HEK293 (cell line): Measurements from ENCODE around the gene FAM168A.

ENCODE experiments used
- CTCF ChIA-PET: fragments of 350-600 bp; formaldehyde crosslinking; extraction: SDS; loops from one replicate; lab custom pipeline; 2021; ENCODE audit warnings: antibody characterized with exemption; lab: Yijun Ruan, JAX
- POLR2A ChIA-PET: fragments of 300-600 bp; formaldehyde crosslinking; extraction: SDS; loops from one replicate; lab custom pipeline; 2020; ENCODE audit warnings: antibody characterized with exemption, inconsistent platforms; lab: Yijun Ruan, JAX
- H3K27ac ChIP-seq: fragments of 200-500 bp; sonication (Bioruptor generic); 2 replicates; pipeline ENCODE4 v1.5.1; 2014; ENCODE audit warnings: low read depth, low read length, control low read depth, inconsistent platforms; ENCODE audit errors: extremely low read depth
- H3K36me3 ChIP-seq, 2 experiments: fragments of 200-500 bp in 1 of 2; sonication (Bioruptor generic) in 1 of 2; 1 replicate in 1 of 2; 2 replicates in 1 of 2; pipeline ENCODE4 v1.5.1; 2014 to 2017; ENCODE audit warnings: inconsistent platforms in 2 of 2, low read length in 2 of 2; ENCODE audit not compliant: control insufficient read depth in 2 of 2, insufficient read depth in 1 of 2
- H3K4me1 ChIP-seq: fragments of 200-500 bp; sonication (Bioruptor generic); 2 replicates; pipeline ENCODE4 v1.5.1; 2014; ENCODE audit warnings: mild to moderate bottlenecking, low read length, inconsistent platforms; ENCODE audit not compliant: control insufficient read depth, insufficient read depth
- H3K4me3 ChIP-seq: 2 replicates; pipeline ENCODE4 v1.5.1; 2011; ENCODE audit warnings: low read depth, mild to moderate bottlenecking, control low read depth, low read length, moderate library complexity
- H3K9me3 ChIP-seq: fragments of 200-500 bp; sonication (Bioruptor generic); 2 replicates; pipeline ENCODE4 v1.5.1; 2014; ENCODE audit warnings: low read depth, low read length, inconsistent platforms; ENCODE audit not compliant: control insufficient read depth, insufficient read depth
- GLIS2 ChIP-seq: fragments of 450-650 bp; formaldehyde crosslinking; IDR thresholded peaks from 2 replicates; pipeline ENCODE4 v1.5.1; 2016; ENCODE audit warnings: missing biosample characterization, missing genetic modification characterization
- KLF1 ChIP-seq: fragments of 450-650 bp; formaldehyde crosslinking; IDR thresholded peaks from 2 replicates; pipeline ENCODE4 v1.5.1; 2016; ENCODE audit warnings: missing biosample characterization, missing genetic modification characterization
- KLF10 ChIP-seq: fragments of 450-650 bp; IDR thresholded peaks from 2 replicates; pipeline ENCODE4 v1.5.1; 2018; ENCODE audit warnings: missing biosample characterization, mild to moderate bottlenecking, missing genetic modification characterization
- KLF9 ChIP-seq: fragments of 450-650 bp; formaldehyde crosslinking; IDR thresholded peaks from 2 replicates; pipeline ENCODE4 v1.5.1; 2016; ENCODE audit warnings: missing biosample characterization, missing genetic modification characterization, low read depth
- REPIN1 ChIP-seq: fragments of 450-650 bp; formaldehyde crosslinking; IDR thresholded peaks from 2 replicates; pipeline ENCODE4 v1.5.1; 2017; ENCODE audit warnings: missing biosample characterization, missing genetic modification characterization, low read depth
- SP2 ChIP-seq: fragments of 450-650 bp; formaldehyde crosslinking; IDR thresholded peaks from 2 replicates; pipeline ENCODE4 v1.5.1; 2016; ENCODE audit warnings: missing biosample characterization, missing genetic modification characterization
- YY1 ChIP-seq: fragments of 450-650 bp; formaldehyde crosslinking; IDR thresholded peaks from 2 replicates; pipeline ENCODE4 v1.5.1; 2018; ENCODE audit warnings: missing biosample characterization, missing genetic modification characterization
- ZBTB48 ChIP-seq: fragments of 450-650 bp; formaldehyde crosslinking; IDR thresholded peaks from 2 replicates; pipeline ENCODE4 v1.5.1; 2016; ENCODE audit warnings: missing biosample characterization, missing genetic modification characterization
- ZFHX2 ChIP-seq: fragments of 450-650 bp; formaldehyde crosslinking; conservative IDR thresholded peaks from 2 replicates; pipeline ENCODE4 v1.5.1; 2016; ENCODE audit warnings: missing biosample characterization, missing genetic modification characterization
- ZIC2 ChIP-seq: fragments of 450-650 bp; formaldehyde crosslinking; IDR thresholded peaks from 2 replicates; pipeline ENCODE4 v1.5.1; 2016; ENCODE audit warnings: missing biosample characterization, missing genetic modification characterization
- ZNF146 ChIP-seq: fragments of 450-650 bp; formaldehyde crosslinking; IDR thresholded peaks from 2 replicates; pipeline ENCODE4 v1.5.1; 2016; ENCODE audit warnings: missing biosample characterization, missing genetic modification characterization
- ZNF174 ChIP-seq: fragments of 450-650 bp; formaldehyde crosslinking; IDR thresholded peaks from 2 replicates; pipeline ENCODE4 v1.5.0; 2017; ENCODE audit warnings: missing biosample characterization, mild to moderate bottlenecking, missing genetic modification characterization
- ZNF416 ChIP-seq: fragments of 450-650 bp; formaldehyde crosslinking; IDR thresholded peaks from 2 replicates; pipeline ENCODE4 v1.5.1; 2016; ENCODE audit warnings: missing biosample characterization, missing genetic modification characterization
- ZNF677 ChIP-seq: fragments of 450-650 bp; IDR thresholded peaks from 2 replicates; pipeline ENCODE4 v1.5.0; 2018; ENCODE audit warnings: missing biosample characterization, mild to moderate bottlenecking, missing genetic modification characterization, moderate library complexity
- ZNF701 ChIP-seq: fragments of 450-650 bp; formaldehyde crosslinking; IDR thresholded peaks from 2 replicates; pipeline ENCODE4 v1.5.1; 2016; ENCODE audit warnings: missing biosample characterization, missing genetic modification characterization
- ZSCAN30 ChIP-seq: fragments of 450-650 bp; IDR thresholded peaks from 2 replicates; pipeline ENCODE4 v1.5.1; 2018; ENCODE audit warnings: missing biosample characterization, mild to moderate bottlenecking, missing genetic modification characterization, moderate library complexity
- TF ChIP-seq, protein P1 (sequence below): fragments of 450-650 bp; formaldehyde crosslinking; IDR thresholded peaks from 2 replicates; pipeline ENCODE4 v1.5.1; 2016; ENCODE audit warnings: missing biosample characterization, missing genetic modification characterization
- TF ChIP-seq, protein P2 (sequence below): fragments of 450-650 bp; formaldehyde crosslinking; IDR thresholded peaks from 2 replicates; pipeline ENCODE4 v1.5.1; 2016; ENCODE audit warnings: missing biosample characterization, missing genetic modification characterization
- TF ChIP-seq, protein P3 (sequence below): fragments of 450-650 bp; formaldehyde crosslinking; IDR thresholded peaks from 2 replicates; pipeline ENCODE4 v1.5.1; 2017; ENCODE audit warnings: missing biosample characterization, missing genetic modification characterization

FAM168A gene

DNA sequence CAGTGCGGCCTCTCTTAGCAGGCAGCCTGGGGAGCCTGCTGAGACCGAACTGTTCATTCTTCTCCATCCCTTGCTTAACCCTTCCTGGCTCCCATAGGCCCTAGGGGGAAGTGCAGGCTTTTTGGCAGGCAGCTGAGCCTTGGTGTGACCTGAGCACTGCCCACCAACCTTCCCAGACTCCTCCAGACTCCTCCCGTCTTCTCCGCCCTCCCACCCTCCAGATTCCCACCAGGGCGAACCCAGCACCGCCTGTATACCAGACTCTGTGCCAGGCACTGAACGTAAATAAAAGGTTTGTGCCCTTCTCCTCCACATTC lies 213.8 kb downstream of the FAM168A start:
- no peaks in the 10 kb centered on the region for H3K9me3 ChIP-seq
- no peak overlapping the region for H3K4me3 ChIP-seq
- H3K27ac ChIP-seq = no peak overlapping the region
- ChIA-PET POLR2A (no interaction called here), CTCF (interaction anchor here (0.7 to 8.4 kb wide), 4 partner anchors 9 to 131 kb away, joined by 3 to 61 read pairs (median 5); no protein-coding TSS in a partner anchor)
- TF ChIP-seq ZFHX2 (tag by site-specific recombination) = no peak
- TF ChIP-seq KLF10 = no peak
- TF ChIP-seq ZIC2 (tag by site-specific recombination) = peak; percentile 4; the same call in 1 of the 2 replicates
- TF ChIP-seq YY1 = no peak
- no peak for TF ChIP-seq ZNF416
- peak; percentile 24; the same call in 1 of the 2 replicates for TF ChIP-seq KLF1 (tag by site-specific recombination)
- TF ChIP-seq, protein P1, sequence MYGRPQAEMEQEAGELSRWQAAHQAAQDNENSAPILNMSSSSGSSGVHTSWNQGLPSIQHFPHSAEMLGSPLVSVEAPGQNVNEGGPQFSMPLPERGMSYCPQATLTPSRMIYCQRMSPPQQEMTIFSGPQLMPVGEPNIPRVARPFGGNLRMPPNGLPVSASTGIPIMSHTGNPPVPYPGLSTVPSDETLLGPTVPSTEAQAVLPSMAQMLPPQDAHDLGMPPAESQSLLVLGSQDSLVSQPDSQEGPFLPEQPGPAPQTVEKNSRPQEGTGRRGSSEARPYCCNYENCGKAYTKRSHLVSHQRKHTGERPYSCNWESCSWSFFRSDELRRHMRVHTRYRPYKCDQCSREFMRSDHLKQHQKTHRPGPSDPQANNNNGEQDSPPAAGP (tag by site-specific recombination) = no peak
- no peak for TF ChIP-seq ZBTB48 (tag by site-specific recombination)
- TF ChIP-seq SP2 (tag by site-specific recombination) = no peak
- no peak for TF ChIP-seq ZSCAN30 (tag by site-specific recombination)
- H3K36me3 ChIP-seq = peaks cover 0 to 3% of the 10 kb centered on the region in 2 experiments; a peak in 1 of 3 replicates
- peaks cover 11% of the 10 kb centered on the region; the same call in 1 of the 2 replicates for H3K4me1 ChIP-seq

DNA sequence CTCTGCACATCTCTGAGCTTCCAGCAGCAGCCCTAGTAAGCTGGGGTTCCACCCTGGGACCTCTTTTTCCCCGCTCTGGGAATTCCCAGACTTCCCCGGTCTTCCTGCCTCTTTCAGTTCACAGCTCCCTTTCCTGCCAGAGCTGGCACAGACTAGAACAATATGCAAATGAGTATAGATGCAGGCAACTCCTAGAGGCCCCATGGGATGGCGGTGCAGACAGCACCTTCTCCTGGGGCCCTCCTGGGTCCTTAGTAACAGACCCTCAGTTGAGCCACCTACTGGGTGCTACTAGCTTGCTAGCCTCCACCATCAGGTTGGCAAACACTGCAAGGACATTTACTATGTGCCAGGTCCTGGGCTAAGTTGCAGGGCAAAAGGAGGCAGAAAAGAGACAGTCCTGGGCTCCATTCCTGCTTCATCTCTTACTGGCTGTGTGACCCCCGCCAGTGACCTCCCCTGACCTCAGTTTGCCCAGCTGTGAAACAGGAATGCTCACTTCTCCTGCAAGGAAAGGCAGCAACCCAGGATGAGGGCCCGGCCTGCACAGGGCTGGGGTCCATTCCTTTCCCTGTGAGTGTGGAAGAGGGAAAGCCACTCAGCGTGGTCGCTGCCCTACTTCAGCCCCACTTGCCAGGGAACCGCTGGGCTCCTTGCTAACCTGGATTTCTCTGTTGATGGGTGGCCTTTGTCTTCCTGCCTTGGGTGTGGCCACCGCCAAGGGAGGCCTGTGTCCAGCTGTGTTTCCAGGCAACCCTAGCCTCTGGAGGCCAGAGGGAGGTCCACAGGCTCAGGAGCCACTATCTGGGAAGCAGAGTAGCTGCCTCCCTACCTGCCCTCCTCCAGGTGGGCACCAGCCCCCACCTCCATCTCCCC lies 214.4 kb downstream of the FAM168A start:
- Histone ChIP-seq H3K4me3 (no peak overlapping the region), H3K27ac (no peak overlapping the region), H3K36me3 (peaks cover 0 to 3% of the 10 kb centered on the region in 2 experiments; a peak in 1 of 3 replicates), H3K4me1 (peaks cover 11% of the 10 kb centered on the region; the same call in 1 of the 2 replicates), H3K9me3 (no peaks in the 10 kb centered on the region)
- ChIA-PET POLR2A (interaction anchor here (0.5 kb wide), 1 partner anchor 261 kb away, joined by 5 read pairs; no protein-coding TSS in a partner anchor), CTCF (interaction anchor here (1.1 to 8.4 kb wide), 5 partner anchors 10 to 94 kb away, joined by 4 to 61 read pairs (median 6); no protein-coding TSS in a partner anchor)
- TF ChIP-seq GLIS2 (peak; percentile 15; the same call in 1 of the 2 replicates), ZIC2 (tag by site-specific recombination) (peak; percentile 87), ZNF701 (tag by site-specific recombination) (no peak), KLF9 (tag by site-specific recombination) (no peak), ZNF174 (tag by site-specific recombination) (no peak)
- TF ChIP-seq, protein P2, sequence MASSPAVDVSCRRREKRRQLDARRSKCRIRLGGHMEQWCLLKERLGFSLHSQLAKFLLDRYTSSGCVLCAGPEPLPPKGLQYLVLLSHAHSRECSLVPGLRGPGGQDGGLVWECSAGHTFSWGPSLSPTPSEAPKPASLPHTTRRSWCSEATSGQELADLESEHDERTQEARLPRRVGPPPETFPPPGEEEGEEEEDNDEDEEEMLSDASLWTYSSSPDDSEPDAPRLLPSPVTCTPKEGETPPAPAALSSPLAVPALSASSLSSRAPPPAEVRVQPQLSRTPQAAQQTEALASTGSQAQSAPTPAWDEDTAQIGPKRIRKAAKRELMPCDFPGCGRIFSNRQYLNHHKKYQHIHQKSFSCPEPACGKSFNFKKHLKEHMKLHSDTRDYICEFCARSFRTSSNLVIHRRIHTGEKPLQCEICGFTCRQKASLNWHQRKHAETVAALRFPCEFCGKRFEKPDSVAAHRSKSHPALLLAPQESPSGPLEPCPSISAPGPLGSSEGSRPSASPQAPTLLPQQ = no peak

DNA sequence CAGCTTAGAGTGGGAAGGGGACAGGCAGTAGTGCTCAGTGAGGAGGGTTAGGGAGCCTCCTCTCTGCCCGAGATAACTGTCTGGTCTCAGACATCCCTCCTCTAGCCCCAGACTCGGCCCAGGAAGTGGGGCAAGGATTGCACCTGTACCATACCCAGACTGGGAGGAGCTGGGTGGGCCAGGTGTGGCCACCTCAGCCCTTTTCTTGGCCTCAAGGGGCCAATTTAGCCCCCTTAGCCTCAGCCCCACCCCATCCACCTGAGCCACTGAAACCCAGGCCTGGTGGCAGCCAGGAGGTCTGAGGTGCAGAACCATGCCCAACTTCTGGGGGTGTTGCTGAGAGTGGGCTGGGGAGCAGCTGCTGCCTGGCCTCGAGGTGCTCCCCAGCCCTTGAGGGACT lies 215.2 kb downstream of the FAM168A start:
- ChIA-PET CTCF (interaction anchor here (0.6 to 8.4 kb wide), 6 partner anchors 11 to 323 kb away, joined by 3 to 61 read pairs (median 6); no protein-coding TSS in a partner anchor), POLR2A (no interaction called here)
- TF ChIP-seq, protein P3, sequence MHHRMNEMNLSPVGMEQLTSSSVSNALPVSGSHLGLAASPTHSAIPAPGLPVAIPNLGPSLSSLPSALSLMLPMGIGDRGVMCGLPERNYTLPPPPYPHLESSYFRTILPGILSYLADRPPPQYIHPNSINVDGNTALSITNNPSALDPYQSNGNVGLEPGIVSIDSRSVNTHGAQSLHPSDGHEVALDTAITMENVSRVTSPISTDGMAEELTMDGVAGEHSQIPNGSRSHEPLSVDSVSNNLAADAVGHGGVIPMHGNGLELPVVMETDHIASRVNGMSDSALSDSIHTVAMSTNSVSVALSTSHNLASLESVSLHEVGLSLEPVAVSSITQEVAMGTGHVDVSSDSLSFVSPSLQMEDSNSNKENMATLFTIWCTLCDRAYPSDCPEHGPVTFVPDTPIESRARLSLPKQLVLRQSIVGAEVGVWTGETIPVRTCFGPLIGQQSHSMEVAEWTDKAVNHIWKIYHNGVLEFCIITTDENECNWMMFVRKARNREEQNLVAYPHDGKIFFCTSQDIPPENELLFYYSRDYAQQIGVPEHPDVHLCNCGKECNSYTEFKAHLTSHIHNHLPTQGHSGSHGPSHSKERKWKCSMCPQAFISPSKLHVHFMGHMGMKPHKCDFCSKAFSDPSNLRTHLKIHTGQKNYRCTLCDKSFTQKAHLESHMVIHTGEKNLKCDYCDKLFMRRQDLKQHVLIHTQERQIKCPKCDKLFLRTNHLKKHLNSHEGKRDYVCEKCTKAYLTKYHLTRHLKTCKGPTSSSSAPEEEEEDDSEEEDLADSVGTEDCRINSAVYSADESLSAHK = no peak
- TF ChIP-seq KLF1 (tag by site-specific recombination) = peak; percentile 70
- TF ChIP-seq KLF9 (tag by site-specific recombination) = no peak
- TF ChIP-seq ZNF146 = no peak
- TF ChIP-seq REPIN1 = no peak
- no peak for TF ChIP-seq ZNF677
- Histone ChIP-seq H3K4me3 (no peak overlapping the region), H3K27ac (no peak overlapping the region), H3K36me3 (peaks cover 0 to 3% of the 10 kb centered on the region in 2 experiments; a peak in 1 of 3 replicates), H3K4me1 (peaks cover 11% of the 10 kb centered on the region; the same call in 1 of the 2 replicates), H3K9me3 (no peaks in the 10 kb centered on the region)
